M059J (cell line): ENCODE measurements around the gene DOCK9. TPM values are rescaled to one million over a fixed set of nuclear protein-coding genes. Genes with fewer than 3 reads are reported as not detected.
"Not testable (repeated sequence)": the region's sequence is repeated elsewhere in the genome, so short reads cannot be mapped to it uniquely, and the experiment has no call there.

Source experiments
- DNase-seq: peaks from one replicate; pipeline ENCODE4 v3.0.0-alpha.2; 2012; ENCODE audit warnings: low read depth
- total RNA-seq: library from RNA; depleted of rRNA; stranded (reverse); fragments of >200 nt; shearing (Covaris generic); gene quantifications from 2 replicates; pipeline ENCODE4 v1.2.3, GENCODE V29; 2014

Gene DOCK9
- total RNA-seq, 1 experiment from 2014 or later = 25.0 TPM

DNA sequence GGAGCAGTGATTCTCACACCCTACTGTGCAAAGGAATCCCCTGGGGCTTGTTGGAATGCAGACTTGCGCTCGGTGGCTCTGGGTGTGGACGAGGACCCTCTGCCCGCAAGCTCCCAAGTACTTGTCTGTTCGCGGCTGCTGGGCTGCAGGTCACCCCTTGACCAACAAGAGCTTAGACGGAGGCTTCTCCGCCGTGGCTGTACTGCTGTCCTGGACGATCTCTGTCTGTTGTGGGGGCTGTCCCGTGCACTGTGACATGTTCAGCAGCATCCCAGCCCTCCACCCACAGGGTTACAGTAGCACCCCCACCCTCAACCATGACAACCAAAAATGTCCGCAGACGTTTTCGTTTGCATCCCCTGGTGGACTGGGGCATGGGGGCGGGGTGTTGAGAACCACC, 202.5 kb downstream of the DOCK9 start:
- no peak for DNase-seq

DNA sequence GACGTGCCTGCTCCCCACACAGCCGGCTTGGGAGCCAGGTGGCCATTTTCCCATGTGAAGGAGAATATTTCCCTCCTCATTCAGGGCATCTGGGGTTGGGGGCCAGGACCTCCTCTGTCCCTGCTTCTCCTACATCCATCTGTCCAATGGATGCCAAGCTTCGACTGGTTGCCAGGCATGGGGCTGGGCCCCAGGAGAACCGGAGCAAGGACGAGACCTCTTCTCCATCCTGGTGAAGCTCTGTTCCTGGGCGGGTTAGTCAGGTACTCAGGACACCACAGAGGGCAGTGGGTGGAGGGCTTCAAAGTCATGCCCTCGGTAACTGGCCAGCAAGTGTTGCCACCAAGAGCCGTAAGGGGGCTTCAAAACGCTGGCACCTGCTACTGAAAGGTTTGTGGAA, 203.1 kb downstream of the DOCK9 start:
- no peak for DNase-seq

DNA sequence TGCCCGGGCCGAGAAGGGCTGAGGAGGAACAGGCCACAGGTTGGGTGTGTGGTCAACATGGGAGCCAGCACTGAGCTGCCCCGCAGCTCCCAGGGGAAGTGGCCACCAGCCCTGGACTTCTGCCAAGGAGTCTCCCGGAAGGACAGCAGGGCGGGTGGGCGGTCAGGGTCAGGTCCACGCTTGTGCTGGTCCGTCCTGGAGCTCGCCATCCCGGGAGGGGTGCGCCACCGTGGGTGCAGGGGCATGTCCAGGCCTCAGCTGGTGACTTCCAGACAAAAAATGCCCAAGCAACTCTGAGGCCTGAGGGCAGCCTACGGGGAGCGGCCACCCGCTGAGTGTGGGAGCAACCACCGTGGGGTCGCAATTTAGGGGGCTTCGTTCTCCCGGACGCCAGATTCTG, 203.9 kb downstream of the DOCK9 start:
- no peak for DNase-seq

DNA sequence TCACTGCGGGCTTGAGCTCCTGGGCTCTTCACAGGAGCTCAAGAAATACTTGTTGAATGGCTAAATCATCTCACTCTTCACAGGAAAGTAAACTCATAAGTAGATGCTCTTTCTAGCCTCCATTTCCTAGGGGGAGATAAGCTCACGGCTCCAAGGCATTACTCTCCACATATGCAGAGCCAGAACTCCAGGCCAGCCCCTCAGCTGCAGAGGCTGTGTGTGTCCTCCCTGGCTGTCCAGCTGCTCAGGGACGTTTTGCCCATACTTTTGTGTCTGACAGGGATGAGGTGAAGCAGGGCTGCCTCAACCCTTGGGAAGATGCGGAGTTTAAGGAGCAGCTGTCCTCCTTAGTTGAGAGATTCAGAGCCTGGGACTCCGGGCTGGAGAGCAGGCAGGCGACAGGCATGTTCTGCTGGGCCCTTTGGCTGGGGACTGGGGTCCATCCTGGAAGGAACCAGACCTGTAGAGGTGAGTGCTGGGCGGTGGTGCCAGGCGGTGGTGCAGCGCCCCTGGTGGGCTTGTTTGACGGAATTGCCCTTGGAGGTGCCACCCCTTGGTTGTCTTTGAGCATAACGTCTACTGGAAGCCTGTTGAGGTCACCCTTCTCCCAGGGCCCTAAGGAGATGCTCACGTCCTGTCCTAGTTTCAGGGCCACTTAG, 204.9 kb downstream of the DOCK9 start:
- no peak for DNase-seq

DNA sequence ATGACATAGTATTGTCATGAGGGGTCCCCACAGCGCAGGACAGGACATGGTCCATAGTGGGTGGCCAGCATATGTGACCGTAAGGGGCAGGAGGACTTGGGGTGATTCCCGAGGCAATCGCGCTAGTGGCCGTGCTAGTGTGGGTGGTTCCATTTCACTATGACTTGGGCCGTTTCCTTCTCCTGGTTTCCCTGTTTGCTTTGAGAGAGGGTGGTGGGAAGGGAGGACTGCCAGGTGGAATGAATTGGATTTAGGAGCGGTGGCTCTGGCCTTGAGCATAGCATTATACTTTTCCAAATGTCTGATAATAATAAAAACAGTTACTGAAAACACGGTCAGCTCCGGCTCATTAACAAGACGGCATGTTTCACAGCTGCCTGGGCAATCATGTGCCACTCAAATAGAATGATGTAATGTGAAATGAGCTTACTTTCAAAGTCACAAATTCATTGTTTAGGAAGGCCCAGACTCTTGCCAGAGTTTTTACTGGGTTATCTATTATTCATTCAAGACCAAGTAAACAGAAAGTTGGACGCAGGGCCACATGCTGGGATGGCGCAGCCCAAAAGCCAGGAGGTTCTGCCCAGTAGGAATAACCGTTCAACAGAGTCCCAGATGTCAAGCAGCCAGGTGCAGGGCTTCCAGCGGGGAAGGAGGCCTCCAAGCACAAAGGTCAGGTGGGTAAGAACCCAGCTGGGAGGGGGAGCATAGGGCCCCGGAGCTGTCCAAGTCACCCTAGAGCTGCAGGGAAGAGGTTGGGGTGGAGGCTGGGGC, 205.8 kb downstream of the DOCK9 start:
- no peak for DNase-seq

DNA sequence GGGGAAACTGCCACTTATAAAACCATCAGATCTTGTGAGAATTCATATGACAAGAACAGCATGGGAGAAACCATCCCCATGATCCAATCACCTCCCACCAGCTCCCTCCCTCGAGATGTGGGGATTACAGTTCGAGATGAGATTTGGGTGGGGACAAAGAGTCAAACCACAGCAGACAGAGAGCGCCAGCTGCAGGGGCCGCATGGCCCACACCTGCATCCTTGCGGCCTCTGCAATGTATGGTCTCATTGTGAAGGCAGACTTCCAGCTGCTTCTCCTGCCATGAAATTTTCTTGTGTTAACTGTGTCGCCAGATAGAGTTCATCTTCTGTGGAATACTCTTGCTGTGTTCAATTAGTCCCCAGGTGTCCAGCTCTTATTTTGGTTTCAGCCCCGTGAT, 208.1 kb downstream of the DOCK9 start:
- no peak for DNase-seq

DNA sequence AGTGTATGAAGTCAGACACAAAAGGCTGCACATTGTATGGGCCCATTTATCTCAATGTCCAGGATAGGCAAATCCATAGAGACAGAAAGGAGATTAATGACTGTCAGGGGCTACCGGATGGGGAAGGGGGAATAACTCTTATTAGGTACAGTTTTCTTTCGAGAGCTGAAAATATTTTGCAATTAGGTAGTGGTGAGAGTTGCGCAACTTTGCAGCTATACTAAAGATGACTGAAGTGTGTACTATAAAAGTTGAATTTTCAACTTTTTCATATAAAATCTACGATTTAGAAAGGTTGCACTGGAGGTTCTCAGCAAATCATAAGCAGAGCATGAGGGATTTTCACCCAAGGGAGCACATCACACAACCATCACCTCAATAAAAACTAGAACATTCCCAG, 209.3 kb downstream of the DOCK9 start:
- no peak for DNase-seq

DNA sequence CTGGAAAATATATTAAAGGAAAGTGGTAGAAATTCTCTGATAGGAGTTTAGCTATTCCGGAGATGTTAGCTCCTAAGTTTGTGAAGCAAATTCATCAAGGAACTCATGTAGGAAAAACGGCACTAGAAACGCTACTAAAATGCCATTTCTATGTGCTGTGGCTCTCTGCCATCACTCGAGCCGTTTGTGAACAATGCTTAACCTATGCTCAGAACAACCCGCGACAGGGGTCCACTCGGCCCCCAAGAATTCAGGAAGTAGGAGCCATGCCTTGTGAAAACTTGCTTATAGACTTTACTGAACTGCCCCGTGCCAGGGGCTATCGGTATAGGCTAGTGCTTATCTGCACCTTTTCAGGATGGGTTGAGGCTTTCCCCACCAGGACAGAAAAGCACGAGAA, 211.2 kb downstream of the DOCK9 start:
- DNase-seq = no peak

DNA sequence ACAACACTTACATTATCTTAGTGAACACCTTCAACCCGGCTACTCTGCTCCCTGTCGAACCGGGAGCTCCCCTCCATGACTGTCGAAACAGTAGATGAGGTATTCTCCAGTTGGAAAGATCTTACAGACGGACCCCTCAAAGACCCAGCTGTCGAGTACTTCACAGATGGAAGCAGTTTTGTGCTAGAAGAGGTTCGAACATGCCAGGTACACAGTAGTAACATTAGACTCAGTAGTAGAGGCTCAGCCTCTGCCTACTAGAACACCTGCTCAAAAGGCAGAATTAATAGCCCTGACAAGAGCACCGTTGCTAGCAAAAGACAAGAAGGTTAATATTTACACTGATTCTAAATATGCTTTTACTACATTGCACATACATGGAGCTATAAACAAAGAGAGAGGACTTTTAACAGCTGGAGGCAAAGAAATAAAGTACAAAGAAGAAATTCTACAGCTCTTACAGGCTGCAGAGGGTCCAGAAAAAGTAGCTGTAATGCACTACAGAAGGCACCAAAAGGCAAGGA, 211.8 kb downstream of the DOCK9 start:
- DNase-seq = no peak

DNA sequence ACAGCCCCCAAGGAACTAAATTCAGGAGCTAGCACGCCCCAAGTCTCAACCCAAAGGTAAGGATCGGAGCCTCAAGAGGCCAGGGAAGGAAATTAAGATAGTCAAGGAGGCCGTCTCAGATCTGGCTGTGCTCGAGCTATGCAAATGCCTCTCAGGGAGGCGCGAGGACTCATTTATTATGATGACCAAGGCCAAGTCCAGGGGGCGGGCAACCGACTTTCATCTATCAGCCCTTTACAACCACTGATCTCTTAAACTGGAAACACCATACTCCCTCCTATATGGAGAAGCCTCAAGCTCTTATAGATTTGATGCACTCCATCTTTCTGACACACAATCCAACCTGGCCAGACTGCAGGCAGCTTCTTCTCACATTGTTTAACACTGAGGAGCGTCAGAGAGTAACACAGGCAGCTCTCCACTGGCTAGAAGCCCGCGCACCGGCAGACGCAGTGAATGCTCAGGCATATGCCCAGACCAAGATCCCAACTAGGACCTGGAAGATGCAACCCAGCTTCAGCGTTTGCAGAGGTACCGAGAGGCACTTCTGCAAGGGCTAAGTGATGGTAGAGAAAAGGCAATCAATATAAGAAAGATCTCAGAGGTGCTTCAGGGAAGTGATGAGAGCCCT, 215.8 kb downstream of the DOCK9 start:
- no peak for DNase-seq

DNA sequence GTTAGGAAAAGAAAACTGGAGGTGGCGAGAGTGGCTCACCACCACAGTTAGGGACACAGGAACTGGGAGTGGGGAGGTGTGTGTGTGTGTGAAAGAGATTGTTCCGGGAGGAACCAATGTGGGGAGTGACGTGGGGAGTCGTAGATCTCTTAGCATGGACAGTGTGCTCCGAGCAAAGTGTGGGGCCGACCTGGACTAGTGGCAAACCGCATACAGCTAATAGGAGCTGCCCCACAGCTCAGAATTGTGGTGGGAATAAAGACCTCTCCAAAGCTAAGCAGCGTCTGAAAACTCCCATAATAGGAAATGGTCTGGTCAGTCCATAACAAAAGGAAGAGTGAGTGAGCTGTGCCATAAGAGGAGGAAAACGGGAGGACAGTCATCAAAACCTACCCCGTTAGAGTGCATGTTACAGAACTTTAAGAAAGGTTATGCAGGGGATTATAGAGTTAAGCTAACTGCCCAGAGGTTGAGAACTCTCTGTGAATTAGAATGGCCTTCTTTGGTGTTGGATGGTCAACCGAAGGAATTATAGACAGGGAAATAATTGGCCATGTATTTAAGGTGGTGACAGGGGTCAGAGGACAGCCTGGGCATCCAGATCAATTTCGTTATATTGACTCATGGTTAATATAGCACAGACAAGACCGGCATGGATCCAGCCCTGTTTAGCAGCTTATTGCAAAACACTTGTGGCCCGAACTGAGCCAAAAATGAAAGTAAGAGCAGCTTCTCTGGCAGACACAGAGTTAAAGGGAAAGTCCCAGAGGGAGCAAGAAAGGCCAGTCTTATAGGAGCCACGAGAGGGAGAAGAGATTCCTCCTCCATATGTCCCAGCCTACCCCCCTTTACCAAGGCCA, 216.5 kb downstream of the DOCK9 start:
- DNase-seq = peak; percentile 51

DNA sequence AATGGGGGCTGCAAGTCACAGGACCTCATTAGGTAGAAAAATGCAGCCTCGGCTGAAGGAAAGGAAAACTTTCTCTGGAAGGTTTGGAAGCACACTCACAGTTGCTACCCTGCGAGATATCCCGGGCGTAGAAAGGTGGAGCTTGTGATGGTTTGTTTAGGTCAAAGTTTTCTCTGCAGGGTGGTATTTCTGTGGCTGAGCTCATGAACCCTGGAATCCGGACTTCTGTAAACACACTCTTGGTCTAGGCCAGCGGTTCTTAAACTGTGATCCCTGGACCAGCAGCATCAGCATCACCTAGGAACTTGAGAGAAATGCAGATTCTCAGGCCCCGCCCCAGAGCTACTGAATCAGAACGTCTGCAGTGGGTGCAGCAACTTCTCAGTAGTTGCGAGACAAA, 222.1 kb downstream of the DOCK9 start:
- no peak for DNase-seq

DNA sequence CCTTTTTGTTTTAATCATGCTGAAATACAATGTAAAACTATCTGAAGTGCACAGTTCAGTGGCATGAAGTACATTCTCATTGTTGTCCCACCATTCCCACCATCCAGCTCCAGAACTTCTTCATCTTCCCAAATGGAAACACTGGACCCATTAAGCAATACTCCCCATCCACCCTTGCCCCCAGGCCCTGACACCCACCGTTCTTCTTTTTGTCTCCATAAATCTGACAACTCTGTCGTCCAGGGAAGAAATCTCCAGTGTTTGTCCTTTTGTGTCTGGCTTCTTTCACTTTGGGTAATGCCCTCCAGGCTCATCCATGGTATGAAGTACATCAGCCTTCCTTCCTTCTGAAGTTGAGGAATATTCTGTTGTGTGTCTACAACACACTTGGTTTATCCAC, 222.7 kb downstream of the DOCK9 start:
- no peak for DNase-seq

DNA sequence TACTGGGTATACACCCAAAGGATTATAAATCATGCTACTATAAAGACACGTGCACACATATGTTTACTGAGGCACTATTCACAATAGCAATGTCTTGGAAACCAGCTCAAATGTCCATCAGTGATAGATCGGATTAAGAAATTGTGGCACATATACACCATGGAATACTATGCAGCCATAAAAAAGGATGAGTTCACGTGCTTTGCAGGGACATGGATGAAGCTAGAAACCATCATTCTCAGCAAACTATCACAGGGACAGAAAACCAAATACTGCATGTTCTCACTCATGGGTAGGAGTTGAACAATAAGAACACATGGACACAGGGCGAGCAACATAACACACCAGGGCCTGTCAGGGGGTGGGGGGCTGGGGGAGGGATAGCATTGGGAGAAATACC, 223.4 kb downstream of the DOCK9 start:
- DNase-seq = not testable (repeated sequence)

DNA sequence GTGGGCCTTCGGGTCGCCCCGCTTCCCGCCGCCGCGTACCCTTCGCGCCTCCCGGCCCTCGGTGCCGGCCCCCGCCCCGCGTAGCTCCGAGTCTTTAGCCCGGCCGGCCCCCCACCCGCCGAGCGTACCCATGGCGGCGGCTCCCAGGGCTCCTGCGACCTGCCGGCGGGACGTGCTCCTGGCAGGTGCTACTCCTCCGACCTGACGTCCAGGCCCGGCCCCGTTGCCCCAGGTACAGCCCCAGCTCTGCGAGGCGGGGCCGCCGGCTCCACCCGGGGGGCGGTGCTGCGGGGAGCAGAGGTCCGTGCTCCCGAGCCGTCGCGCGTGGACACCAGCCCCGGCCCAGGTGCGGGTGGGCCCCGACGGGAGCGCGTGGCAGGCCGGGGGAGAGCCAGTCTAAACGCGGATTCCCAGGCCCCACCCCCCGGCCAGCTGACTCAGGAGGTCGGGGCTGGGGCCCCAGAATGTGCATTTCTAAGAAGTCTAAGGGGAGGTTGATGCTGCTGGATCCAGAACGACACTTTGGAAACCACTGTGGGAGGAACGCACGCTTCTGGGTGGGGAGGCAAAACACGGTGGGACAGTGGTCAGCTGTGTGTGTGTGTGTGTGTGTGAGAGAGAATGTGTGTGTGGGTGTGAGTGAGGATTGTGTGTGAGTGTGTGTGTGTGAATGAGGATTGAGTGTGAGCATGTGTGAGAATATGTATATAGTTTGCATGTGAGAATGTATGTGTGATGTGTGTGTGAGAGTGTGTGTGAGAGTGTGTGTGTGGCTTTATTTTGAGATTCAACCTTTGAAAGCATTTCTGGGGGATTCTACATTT, 225.2 kb downstream of the DOCK9 start, which contains the start of gene SLC15A1:
TSS of gene SLC15A1 (minus strand) at position 206 of the 824 bp plus-strand sequence. CDS start at position 132, 74 bp downstream.
- no peak for DNase-seq

DNA sequence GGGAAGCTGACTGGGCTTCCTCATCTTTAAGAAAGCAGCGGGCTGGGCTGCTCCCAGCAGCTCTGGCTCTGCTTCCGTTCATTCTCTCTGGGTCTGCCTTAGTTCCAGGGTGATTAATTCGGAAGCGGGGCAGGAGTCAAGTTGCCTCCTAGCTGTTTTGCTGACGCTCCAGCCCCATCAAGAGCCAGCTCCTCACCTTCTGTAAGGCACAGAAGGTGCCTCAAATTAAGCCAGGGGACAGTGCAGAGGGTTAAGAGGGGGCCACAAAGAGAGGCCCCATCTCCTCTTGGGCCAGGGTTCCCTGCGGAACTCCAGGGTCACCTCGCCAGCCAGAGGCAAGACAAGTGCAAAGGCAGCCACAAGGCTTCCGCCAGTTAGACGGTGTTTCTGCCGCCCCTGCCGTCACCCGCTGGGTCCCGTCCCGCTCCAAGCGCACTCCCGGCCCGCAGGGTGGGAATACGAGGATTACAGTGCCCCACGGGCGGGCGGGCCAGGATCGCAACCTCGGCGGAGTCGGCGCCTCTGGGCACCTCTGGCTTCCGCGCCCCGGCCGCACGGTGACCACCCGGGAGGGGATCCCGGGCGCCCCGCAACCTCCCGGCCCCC, 225.9 kb downstream of the DOCK9 start:
- DNase-seq = peak; percentile 10

DNA sequence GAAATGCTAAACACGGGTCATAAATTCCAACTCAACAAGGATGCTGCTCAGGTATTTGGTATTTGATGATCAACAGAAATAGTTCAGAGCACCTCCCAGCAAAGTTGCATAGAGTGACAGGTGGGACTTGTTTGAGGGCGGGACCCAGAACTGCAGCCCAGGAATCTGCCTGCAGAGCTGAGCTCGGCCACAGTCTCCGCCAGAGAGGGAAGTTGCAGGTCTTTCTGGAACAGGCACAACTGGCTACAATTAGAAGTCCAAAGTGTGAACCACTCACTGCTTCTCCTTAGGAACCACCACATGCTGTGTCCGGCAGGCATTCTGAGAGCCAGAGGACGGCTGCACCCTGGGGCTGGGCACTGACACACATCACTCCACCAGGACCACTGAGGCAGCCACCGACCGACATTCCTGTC, 226.5 kb downstream of the DOCK9 start:
- DNase-seq = no peak

DNA sequence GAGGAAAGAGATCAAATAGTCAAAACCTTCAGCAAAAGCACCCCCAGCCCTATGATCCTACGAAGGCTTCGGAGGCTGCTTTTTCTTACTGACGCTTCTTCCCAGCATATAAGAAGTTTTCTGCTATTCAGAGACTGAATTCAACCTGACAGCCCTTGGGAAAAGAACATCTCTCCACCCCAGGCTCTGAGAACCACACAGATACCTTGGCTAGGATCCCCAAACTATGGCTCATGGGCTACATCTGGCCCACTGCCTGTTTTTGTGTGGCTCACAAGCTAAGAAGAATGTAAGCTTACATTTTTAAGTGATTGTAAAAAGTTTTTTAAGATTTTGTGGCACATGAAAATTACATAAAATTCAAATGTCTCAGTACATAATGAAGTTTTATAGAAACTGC, 228.4 kb downstream of the DOCK9 start:
- DNase-seq = peak; percentile 60

DNA sequence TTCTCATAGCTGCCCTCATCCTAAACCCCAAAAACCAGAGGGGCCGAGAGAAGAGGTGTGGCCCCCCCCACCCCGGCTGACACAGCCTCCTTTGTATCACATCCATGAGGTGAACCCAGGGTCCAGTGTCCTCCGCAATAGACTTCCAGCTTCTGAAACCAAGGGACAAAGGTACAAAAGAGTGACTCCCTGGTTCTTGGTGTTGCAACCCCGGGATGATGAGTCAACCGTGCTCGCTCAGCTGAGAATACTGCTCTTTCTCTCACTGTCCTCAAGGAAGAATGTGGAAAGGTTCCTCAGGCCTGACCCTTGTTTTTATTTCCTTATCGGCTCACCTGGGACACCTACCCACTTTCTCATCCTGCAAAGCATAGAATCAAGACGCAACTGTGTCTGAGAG, 230.9 kb downstream of the DOCK9 start:
- DNase-seq = peak; percentile 22
